HG03060 (cell line): ENCODE measurements around the gene PAX8.

Source experiments
- ATAC-seq: cut with Tn5 transposase; IDR thresholded peaks from one replicate; pipeline ENCODE4 v1.9.1; 2021; ENCODE audit warnings: low read depth, moderate number of reproducible peaks; ENCODE audit not compliant: unreplicated experiment

PAX8 gene

GRCh38 chr2:113272477-113272876 is 6.2 kb downstream of the PAX8 start:
- ATAC-seq, result no peak

- no peak for ATAC-seq
These were observed 9.9 kb downstream of the PAX8 start for GRCh38 chr2:113268621-113269360.

GRCh38 chr2:113266431-113266830 is 12.3 kb downstream of the PAX8 start:
- no peak for ATAC-seq

- no peak for ATAC-seq
These were observed 13.9 kb downstream of the PAX8 start for GRCh38 chr2:113264713-113265403.

GRCh38 chr2:113263546-113263945 is 15.2 kb downstream of the PAX8 start:
- ATAC-seq, result no peak

GRCh38 chr2:113260991-113261390 is 17.7 kb downstream of the PAX8 start:
- no peak for ATAC-seq

GRCh38 chr2:113258471-113259147 is 20.1 kb downstream of the PAX8 start:
- no peak for ATAC-seq

GRCh38 chr2:113257516-113258264 is 21.0 kb downstream of the PAX8 start:
- ATAC-seq, result no peak

- no peak for ATAC-seq
These were observed 23.3 kb downstream of the PAX8 start for GRCh38 chr2:113255140-113256070.

GRCh38 chr2:113253453-113253852 is 25.3 kb downstream of the PAX8 start:
- no peak for ATAC-seq

GRCh38 chr2:113252047-113252590 is 26.6 kb downstream of the PAX8 start:
- no peak for ATAC-seq

- no peak for ATAC-seq
These were observed 27.6 kb downstream of the PAX8 start for GRCh38 chr2:113251118-113251517.

- no peak for ATAC-seq
These were observed 29.5 kb downstream of the PAX8 start for GRCh38 chr2:113248997-113249770.

GRCh38 chr2:113246606-113247005 is 32.1 kb downstream of the PAX8 start:
- no peak for ATAC-seq

GRCh38 chr2:113245276-113245711 is 33.4 kb downstream of the PAX8 start:
- no peak for ATAC-seq

GRCh38 chr2:113242327-113242726 is 36.4 kb downstream of the PAX8 start:
- ATAC-seq, result no peak

- ATAC-seq, result no peak
These were observed 37.5 kb downstream of the PAX8 start for GRCh38 chr2:113240915-113241911.
